Activated CD4-positive, alpha-beta memory T cell treated with anti-CD3 and anti-CD28 coated beads, Interleukin-2, amount 10 ng/mL, durations not matched to agents 7 days and 5 days (primary cell): Measurements from ENCODE around the gene PHACTR1. TPM values are rescaled to one million over a fixed set of nuclear protein-coding genes. Genes with fewer than 3 reads are reported as not detected.

Experiments
- CTCF ChIA-PET: fragments of 350-600 bp; sonication (Branson Sonifier 250); formaldehyde crosslinking; loops from one replicate; lab custom pipeline; 2021; ENCODE audit warnings: antibody characterized with exemption, inconsistent platforms; lab: Charles Lee
- POLR2A ChIA-PET: fragments of 350-600 bp; sonication (Branson Sonifier 250); formaldehyde crosslinking; loops from one replicate; lab custom pipeline; 2021; ENCODE audit warnings: antibody characterized with exemption; lab: Charles Lee
- DNase-seq: peaks from one replicate; pipeline ENCODE4 v3.0.0-alpha.2; 2020
- H3K27ac Mint-ChIP-seq: one replicate; pipeline ENCODE4 v1.8.0; 2021; ENCODE audit warnings: mild to moderate bottlenecking, mixed read lengths
- H3K27me3 Mint-ChIP-seq: one replicate; pipeline ENCODE4 v1.8.0; 2021; ENCODE audit warnings: mixed read lengths
- H3K36me3 Mint-ChIP-seq: one replicate; pipeline ENCODE4 v1.8.0; 2021; ENCODE audit warnings: low read depth, mixed read lengths
- H3K4me1 Mint-ChIP-seq: one replicate; pipeline ENCODE4 v1.8.0; 2021; ENCODE audit warnings: mixed read lengths
- H3K4me3 Mint-ChIP-seq: one replicate; pipeline ENCODE4 v1.8.0; 2021; ENCODE audit warnings: mild to moderate bottlenecking, mixed read lengths
- H3K9me3 Mint-ChIP-seq: one replicate; pipeline ENCODE4 v1.8.0; 2021; ENCODE audit warnings: mixed read lengths
- total RNA-seq, 2 experiments: library from RNA; stranded (reverse); gene quantifications; one replicate each; pipeline ENCODE4 v1.2.3, GENCODE V29; 2021

Gene PHACTR1
- total RNA-seq, 2 experiments from 2014 or later: 0.33 to 0.53 TPM

GRCh38 chr6:12791371-12791770 lies 74.8 kb downstream of the PHACTR1 start:
- Mint-ChIP-seq H3K36me3 (no peaks in the 10 kb centered on the region), H3K4me1 (no peaks in the 10 kb centered on the region), H3K4me3 (no peak overlapping the region), H3K27ac (no peak overlapping the region), H3K27me3 (no peaks in the 10 kb centered on the region), H3K9me3 (no peaks in the 10 kb centered on the region)
- DNase-seq: no peak
- ChIA-PET CTCF (no interaction called here), POLR2A (no interaction called here)

GRCh38 chr6:12798326-12798725 lies 81.8 kb downstream of the PHACTR1 start:
- Mint-ChIP-seq H3K27me3 (peaks cover 3% of the 10 kb centered on the region), H3K36me3 (no peaks in the 10 kb centered on the region), H3K4me3 (no peak overlapping the region), H3K4me1 (no peaks in the 10 kb centered on the region), H3K9me3 (no peaks in the 10 kb centered on the region), H3K27ac (no peak overlapping the region)
- ChIA-PET POLR2A (no interaction called here), CTCF (no interaction called here)
- no peak for DNase-seq

- Mint-ChIP-seq H3K4me3 (no peak overlapping the region), H3K36me3 (no peaks in the 10 kb centered on the region), H3K27ac (no peak overlapping the region), H3K27me3 (peaks cover 3% of the 10 kb centered on the region), H3K9me3 (no peaks in the 10 kb centered on the region), H3K4me1 (no peaks in the 10 kb centered on the region)
- ChIA-PET CTCF (no interaction called here), POLR2A (no interaction called here)
- no peak for DNase-seq
These were observed 83.6 kb downstream of the PHACTR1 start for GRCh38 chr6:12800120-12800519.

- ChIA-PET CTCF (no interaction called here), POLR2A (no interaction called here)
- H3K27me3 Mint-ChIP-seq: peaks cover 3% of the 10 kb centered on the region
- no peaks in the 10 kb centered on the region for H3K9me3 Mint-ChIP-seq
- no peaks in the 10 kb centered on the region for H3K4me1 Mint-ChIP-seq
- no peak for DNase-seq
- H3K36me3 Mint-ChIP-seq: no peaks in the 10 kb centered on the region
- no peak overlapping the region for H3K4me3 Mint-ChIP-seq
- no peak overlapping the region for H3K27ac Mint-ChIP-seq
These were observed 84.6 kb downstream of the PHACTR1 start for GRCh38 chr6:12801141-12801540.

- DNase-seq: no peak
- no peaks in the 10 kb centered on the region for H3K4me1 Mint-ChIP-seq
- no peaks in the 10 kb centered on the region for H3K36me3 Mint-ChIP-seq
- H3K27me3 Mint-ChIP-seq: peaks cover 3% of the 10 kb centered on the region
- no peak overlapping the region for H3K27ac Mint-ChIP-seq
- H3K4me3 Mint-ChIP-seq: no peak overlapping the region
- H3K9me3 Mint-ChIP-seq: no peaks in the 10 kb centered on the region
- CTCF ChIA-PET: no interaction called here
- POLR2A ChIA-PET: no interaction called here
These were observed 85.9 kb downstream of the PHACTR1 start for GRCh38 chr6:12802440-12802839.

- Mint-ChIP-seq H3K9me3 (no peaks in the 10 kb centered on the region), H3K27ac (no peak overlapping the region), H3K27me3 (peaks cover 5% of the 10 kb centered on the region), H3K4me1 (no peaks in the 10 kb centered on the region), H3K4me3 (no peak overlapping the region), H3K36me3 (no peaks in the 10 kb centered on the region)
- CTCF ChIA-PET: no interaction called here
- POLR2A ChIA-PET: no interaction called here
- no peak for DNase-seq
These were observed 86.9 kb downstream of the PHACTR1 start for GRCh38 chr6:12803486-12803885.

GRCh38 chr6:12804952-12805645 lies 88.5 kb downstream of the PHACTR1 start:
- no peaks in the 10 kb centered on the region for H3K4me1 Mint-ChIP-seq
- H3K9me3 Mint-ChIP-seq: no peaks in the 10 kb centered on the region
- H3K36me3 Mint-ChIP-seq: no peaks in the 10 kb centered on the region
- no peak for DNase-seq
- no peak overlapping the region for H3K27ac Mint-ChIP-seq
- no peak overlapping the region for H3K4me3 Mint-ChIP-seq
- POLR2A ChIA-PET: no interaction called here
- CTCF ChIA-PET: no interaction called here
- peaks cover 5% of the 10 kb centered on the region for H3K27me3 Mint-ChIP-seq

- CTCF ChIA-PET: no interaction called here
- Mint-ChIP-seq H3K27me3 (peaks cover 5% of the 10 kb centered on the region), H3K4me3 (no peak overlapping the region), H3K36me3 (no peaks in the 10 kb centered on the region), H3K4me1 (no peaks in the 10 kb centered on the region), H3K27ac (no peak overlapping the region), H3K9me3 (no peaks in the 10 kb centered on the region)
- no peak for DNase-seq
- POLR2A ChIA-PET: no interaction called here
These were observed 89.6 kb downstream of the PHACTR1 start for GRCh38 chr6:12806136-12806535.

GRCh38 chr6:12806796-12807195 lies 90.2 kb downstream of the PHACTR1 start:
- Mint-ChIP-seq H3K4me3 (no peak overlapping the region), H3K27me3 (peaks cover 5% of the 10 kb centered on the region), H3K9me3 (no peaks in the 10 kb centered on the region), H3K36me3 (no peaks in the 10 kb centered on the region), H3K4me1 (no peaks in the 10 kb centered on the region), H3K27ac (no peak overlapping the region)
- ChIA-PET POLR2A (no interaction called here), CTCF (no interaction called here)
- no peak for DNase-seq

- no peak for DNase-seq
- Mint-ChIP-seq H3K36me3 (no peaks in the 10 kb centered on the region), H3K27ac (no peak overlapping the region), H3K9me3 (no peaks in the 10 kb centered on the region), H3K27me3 (peaks cover 4% of the 10 kb centered on the region), H3K4me3 (no peak overlapping the region), H3K4me1 (no peaks in the 10 kb centered on the region)
- CTCF ChIA-PET: interaction anchor here (0.6 kb wide), 1 partner anchor 1090 kb away, joined by 3 read pairs; no protein-coding TSS in a partner anchor
- POLR2A ChIA-PET: no interaction called here
These were observed 95.0 kb downstream of the PHACTR1 start for GRCh38 chr6:12811519-12811918.

GRCh38 chr6:12813321-12813720 lies 96.8 kb downstream of the PHACTR1 start:
- no peaks in the 10 kb centered on the region for H3K9me3 Mint-ChIP-seq
- no peak for DNase-seq
- no peak overlapping the region for H3K27ac Mint-ChIP-seq
- ChIA-PET CTCF (no interaction called here), POLR2A (no interaction called here)
- no peak overlapping the region for H3K4me3 Mint-ChIP-seq
- no peaks in the 10 kb centered on the region for H3K4me1 Mint-ChIP-seq
- peaks cover 2% of the 10 kb centered on the region for H3K27me3 Mint-ChIP-seq
- H3K36me3 Mint-ChIP-seq: no peaks in the 10 kb centered on the region

GRCh38 chr6:12814015-12814414 lies 97.4 kb downstream of the PHACTR1 start:
- no peaks in the 10 kb centered on the region for H3K36me3 Mint-ChIP-seq
- no peak overlapping the region for H3K4me3 Mint-ChIP-seq
- POLR2A ChIA-PET: no interaction called here
- peaks cover 2% of the 10 kb centered on the region for H3K27me3 Mint-ChIP-seq
- no peak overlapping the region for H3K27ac Mint-ChIP-seq
- CTCF ChIA-PET: no interaction called here
- no peaks in the 10 kb centered on the region for H3K9me3 Mint-ChIP-seq
- DNase-seq: no peak
- no peaks in the 10 kb centered on the region for H3K4me1 Mint-ChIP-seq

GRCh38 chr6:12815089-12815488 lies 98.5 kb downstream of the PHACTR1 start:
- DNase-seq: no peak
- no peaks in the 10 kb centered on the region for H3K36me3 Mint-ChIP-seq
- POLR2A ChIA-PET: no interaction called here
- H3K27ac Mint-ChIP-seq: no peak overlapping the region
- peaks cover 2% of the 10 kb centered on the region for H3K27me3 Mint-ChIP-seq
- H3K4me3 Mint-ChIP-seq: no peak overlapping the region
- H3K9me3 Mint-ChIP-seq: no peaks in the 10 kb centered on the region
- CTCF ChIA-PET: no interaction called here
- H3K4me1 Mint-ChIP-seq: no peaks in the 10 kb centered on the region

- Mint-ChIP-seq H3K27me3 (peaks cover 2% of the 10 kb centered on the region), H3K4me3 (no peak overlapping the region), H3K9me3 (no peaks in the 10 kb centered on the region), H3K4me1 (no peaks in the 10 kb centered on the region), H3K27ac (no peak overlapping the region), H3K36me3 (no peaks in the 10 kb centered on the region)
- CTCF ChIA-PET: no interaction called here
- POLR2A ChIA-PET: no interaction called here
- DNase-seq: no peak
These were observed 99.5 kb downstream of the PHACTR1 start for GRCh38 chr6:12815884-12816600.
